Activated T-cell treated with anti-CD3 and anti-CD28 coated beads, Interleukin-2, amount 50 U/mL, for 1 hour (primary cell): ENCODE measurements around the gene ZIC4.

Experiments used
- DNase-seq: peaks from one replicate; pipeline ENCODE4 v3.0.0-alpha.2; 2020

The ZIC4 gene

GRCh38 chr3:147406028-147406931 is at the start of gene ZIC4:
Gene ZIC4 (minus strand): TSS chr3:147406543. CDS start chr3:147402797, 3,746 bp downstream.
- no peak for DNase-seq

- no peak for DNase-seq
Measured at GRCh38 chr3:147449669-147450068, 43.3 kb upstream of the ZIC4 start.

GRCh38 chr3:147447224-147447623 is 40.9 kb upstream of the ZIC4 start:
- DNase-seq = no peak

GRCh38 chr3:147431751-147432150 is 25.4 kb upstream of the ZIC4 start:
- no peak for DNase-seq

DNA sequence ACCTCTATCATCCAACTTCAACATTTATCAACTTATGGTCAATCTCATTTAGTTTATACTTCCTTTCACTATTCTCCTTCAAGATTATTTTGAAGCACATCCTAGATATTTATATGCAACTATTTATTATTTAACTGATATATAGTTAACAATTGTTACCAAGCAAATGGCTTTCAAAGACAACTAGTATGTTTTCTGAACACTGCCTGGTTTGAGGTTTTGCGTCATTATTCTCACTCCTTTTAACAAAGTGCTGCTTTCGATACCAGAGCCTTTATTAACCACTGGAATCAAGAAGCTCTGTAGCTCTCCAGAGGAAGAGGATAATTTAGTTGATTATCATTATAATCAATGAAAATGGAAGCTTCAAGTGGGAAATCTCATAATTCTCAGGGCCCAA is 22.4 kb upstream of the ZIC4 start:
- no peak for DNase-seq

DNA sequence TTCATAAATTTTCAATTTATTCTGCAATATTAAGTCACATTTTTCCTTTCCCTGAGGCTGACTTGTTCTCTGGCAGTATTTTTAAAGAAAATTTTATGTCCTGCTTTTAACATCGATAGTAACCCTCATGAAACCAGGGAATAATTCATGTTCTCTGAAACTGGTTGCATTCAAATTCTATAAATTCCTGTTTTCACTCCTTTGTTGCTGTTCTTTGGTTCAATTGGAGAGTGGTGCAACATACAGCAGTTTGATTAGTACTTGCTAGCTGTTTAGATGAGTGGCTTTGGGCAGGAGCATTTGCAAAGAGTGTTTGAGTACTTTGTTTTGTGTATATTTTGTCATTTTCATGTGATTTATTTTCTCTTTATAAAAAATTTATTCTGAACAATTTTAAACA is 22.0 kb upstream of the ZIC4 start:
- no peak for DNase-seq

GRCh38 chr3:147427746-147428145 is 21.4 kb upstream of the ZIC4 start:
- DNase-seq = no peak

DNA sequence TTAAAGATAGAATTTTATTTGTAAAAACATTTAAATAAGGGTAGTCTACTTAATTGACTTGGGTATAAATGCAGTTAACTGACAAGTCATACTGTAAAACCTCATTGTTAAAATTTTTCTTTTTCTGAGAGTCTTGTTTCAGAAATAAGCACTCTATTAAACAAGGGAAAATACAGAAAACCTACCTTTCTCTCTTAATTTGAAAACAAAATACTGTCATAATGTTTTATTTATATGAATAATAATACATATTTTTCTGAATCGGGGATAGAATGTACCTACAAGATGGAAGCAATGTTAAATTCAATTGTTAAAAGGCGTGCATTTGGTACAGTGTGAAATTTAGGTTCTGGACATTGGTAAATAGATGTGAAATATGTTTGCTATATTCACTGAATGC is 20.6 kb upstream of the ZIC4 start:
- DNase-seq = no peak

DNA sequence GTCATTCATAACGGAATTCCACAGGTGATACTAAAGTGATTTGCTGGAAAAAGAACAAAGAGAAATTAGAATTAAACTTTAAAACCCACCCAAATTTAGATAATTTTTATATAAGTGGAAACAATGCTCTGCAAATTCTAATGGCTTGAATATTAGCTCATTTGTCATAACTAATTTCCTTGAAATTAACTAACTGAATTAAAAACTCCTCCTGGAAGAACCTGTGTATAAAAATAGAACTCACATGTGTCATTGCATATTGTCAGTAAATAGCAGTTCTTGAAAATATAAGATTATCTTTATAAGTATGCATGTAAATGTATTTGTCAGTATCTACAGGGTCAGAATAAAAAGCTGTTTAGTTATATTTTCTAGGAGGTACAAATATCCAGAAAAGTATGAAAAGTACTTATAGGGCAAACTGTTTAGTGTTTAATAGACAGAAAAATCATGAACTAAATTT is 19.1 kb upstream of the ZIC4 start:
- DNase-seq = no peak

DNA sequence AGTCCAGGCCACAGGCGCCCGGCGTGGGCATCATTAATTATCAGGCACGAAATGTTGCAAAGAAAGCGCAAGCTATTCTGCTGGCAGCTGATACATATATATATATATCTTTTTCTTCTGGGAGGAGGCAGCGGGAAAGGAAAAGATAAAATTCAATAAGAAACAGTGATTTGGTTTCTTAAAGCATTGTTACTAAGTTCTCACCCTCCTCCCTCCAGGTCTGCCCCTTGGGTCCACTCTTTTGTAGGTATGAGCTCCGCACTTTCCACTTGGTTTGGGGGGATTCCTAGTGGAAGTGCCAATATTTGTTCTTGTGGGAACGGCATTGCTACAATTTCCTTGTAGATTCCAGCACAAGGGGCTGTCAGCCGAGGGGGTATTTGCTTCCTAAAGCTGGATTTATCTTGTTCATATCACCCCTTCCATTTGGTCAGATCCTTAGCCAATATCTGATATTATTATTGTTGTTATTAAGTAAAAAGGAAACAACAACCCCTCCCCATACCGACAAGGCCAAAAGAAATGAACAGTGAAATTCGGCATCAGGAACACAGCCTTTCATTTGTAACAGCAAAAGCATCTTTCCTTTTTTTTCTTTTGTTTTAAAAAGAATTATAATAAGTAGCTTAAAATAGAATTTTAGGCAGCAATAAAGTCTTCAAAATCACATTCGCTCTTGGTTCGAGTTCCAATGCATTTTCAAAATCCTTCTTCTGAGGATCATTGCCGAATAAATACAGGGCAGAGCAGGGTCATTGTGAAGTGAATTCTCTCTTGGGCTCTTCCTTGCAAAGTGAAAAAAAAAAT is 18.4 kb upstream of the ZIC4 start:
- no peak for DNase-seq

DNA sequence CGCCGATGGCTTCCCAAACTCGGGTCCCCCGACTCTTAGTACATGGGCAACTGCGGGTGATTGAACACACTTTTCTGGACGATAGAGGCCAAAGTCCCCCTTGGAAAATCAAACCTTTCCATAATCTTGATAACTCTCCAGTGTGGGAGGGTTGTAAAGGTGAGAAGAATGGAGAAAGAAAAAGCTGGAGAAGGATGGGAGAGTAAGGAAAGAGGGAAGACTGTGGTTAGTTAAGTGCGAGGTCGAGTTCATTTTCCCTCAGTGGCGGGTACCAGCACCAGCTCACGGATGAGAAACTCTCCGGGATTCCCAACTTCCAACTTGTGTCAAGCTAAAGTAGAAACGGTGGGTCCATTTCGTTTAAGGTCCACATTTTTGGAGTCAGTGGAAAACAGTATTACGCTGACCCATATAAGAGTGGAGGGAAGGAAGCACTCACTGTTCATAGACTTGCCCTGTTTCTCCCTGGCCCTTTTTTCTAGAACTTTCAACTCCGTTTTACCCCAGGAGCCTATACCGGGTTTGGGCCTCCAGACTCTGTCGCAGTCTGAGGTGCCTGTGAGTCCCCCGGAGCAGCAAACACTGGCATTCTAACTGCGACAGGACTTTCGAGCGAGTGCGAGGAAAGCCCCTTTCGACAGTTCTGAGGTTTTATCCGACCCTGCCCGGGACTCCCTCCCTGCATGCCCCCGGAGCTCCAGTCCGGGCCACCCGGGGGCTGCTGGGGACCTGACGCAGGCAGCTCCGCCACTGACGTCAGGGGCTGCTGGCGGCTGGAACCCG is 17.6 kb upstream of the ZIC4 start:
- no peak for DNase-seq

- DNase-seq = no peak
Measured at GRCh38 chr3:147423537-147423797, 17.1 kb upstream of the ZIC4 start.

GRCh38 chr3:147422601-147423536 is 16.5 kb upstream of the ZIC4 start:
- no peak for DNase-seq

DNA sequence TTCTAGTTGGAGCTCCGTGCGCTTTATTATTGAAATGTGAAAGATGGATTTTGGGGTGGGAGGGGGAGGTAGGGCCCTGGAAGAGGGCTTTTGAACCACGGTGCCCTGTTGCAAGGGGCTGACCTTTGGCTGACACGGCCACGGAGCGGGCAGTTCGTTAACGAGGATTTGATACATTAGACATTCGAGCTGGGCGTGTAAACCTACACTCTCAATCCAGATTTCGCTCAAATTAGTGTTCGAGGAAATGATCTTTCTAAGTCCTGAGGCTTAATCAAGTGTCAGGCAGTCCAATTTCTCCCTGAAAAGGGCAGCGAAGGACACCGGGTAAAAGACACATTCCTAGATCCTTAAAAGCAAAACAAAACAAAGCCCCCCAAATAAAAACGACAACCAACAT is 15.9 kb upstream of the ZIC4 start:
- DNase-seq = no peak

DNA sequence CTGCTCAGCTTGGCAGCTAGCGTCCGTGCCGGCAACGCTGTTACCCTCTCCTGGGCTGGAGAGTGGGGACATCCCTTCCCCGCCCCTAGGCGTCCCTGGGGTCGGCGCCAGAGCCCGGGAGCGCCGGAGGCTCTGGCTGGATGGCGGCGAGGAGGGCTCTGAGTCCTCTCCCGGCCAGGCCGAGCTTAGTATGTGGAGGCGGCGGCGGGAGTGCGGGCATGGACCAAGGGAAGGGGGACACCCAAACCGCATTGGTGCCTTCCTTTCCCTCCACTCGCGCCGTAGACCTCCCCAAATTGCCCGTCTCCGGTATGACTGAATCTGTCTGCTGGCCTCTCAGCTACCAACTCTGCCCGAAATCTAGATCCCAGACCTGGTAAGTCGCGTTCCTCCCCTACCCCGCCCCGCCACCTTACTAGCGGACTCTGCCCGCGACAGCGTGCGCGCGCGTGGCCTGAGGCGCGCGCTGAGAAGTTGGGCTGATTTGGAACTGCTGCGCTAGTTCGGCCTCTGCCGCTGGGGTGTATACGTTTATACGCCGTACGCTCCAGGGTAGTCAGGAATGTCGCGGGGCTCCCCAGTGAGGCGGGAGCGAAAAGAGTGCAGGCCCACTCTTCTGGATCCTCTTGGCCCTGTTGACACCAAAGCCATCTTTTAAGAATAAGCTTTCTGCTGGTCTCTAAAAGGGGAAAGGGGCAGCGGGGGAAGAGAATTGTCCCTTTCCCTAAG is 15.0 kb upstream of the ZIC4 start:
- DNase-seq = no peak

DNA sequence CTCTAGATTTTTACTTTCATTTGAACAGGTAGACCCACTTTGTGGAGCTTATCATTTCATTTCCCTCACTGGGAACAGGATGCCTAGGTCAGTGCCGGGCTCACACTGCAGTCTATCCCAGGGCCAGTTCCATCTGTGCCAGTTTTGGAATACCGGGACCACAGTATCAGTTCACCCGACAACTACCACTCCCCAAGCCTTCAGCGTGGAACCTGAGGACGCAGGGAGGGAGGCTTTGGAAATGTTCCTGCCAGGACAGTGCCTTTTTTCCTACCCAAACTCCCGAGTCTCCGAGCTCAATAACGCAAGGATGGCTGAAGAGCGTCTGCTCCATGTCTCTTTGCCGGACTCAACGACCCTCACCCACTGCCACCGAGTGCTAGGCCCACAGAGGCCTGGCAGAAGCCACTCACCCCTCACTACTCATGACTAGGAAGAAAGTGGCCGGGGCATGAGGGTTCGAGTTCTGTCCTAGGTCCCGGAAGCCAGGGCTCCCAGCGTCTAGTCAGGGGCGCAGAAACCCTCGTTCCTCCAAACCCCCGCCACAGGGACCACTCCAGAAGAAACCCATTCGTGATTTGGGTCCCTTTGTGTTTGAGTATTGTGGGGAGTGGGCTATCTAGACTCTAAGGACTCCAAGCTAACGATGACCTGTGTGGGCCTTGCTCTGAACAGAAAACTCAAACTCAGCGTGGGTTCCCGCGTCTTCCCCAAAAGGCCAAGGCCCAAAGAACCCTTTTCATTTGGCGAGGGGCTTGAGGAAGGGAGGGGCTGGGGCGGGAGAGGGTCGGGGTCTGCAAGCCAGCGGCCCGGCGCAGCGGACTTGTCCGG is 14.2 kb upstream of the ZIC4 start:
- no peak for DNase-seq

DNA sequence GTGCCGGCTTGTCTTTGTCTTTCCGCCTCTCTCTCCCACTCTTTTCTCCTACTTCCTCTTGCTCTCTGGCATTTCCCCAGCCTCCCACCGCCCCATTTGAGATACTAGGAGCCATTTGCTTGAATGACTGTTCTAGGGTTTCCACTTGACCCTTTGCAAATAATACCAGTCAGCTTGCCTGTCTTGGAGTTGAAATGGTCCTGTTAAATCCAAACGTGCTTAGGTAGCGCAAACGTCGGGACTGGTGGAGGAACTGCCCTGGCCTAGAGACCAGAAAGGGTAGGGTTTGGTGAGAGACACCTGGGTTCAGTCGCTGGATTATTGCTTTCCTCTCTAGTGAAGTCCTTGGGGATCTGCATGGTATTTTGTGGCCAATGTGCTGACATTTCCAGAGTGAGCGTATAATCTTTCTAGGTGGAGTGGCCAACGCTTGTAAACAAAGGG is 13.5 kb upstream of the ZIC4 start:
- no peak for DNase-seq

GRCh38 chr3:147418808-147419701 is 12.7 kb upstream of the ZIC4 start:
- no peak for DNase-seq

DNA sequence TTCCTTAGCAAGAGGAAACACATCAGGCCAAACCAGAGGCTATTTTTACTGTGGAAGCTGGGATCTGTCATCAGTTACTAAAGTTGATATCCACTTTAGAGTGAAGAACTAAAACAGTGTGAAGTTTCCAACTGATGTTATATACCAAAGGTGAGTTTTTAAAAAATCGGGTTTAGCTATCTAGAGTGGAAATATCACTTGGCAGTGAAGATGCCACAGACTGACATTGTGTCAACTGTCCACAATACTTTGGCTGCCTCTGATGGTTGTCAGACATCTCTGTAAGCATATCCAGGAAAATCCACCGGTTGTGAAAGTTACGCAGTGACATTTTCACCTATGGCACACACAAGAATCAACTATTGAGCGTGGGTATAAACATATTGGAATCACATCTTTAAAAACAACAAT is 12.0 kb upstream of the ZIC4 start:
- no peak for DNase-seq
